MM.1S (cell line): ENCODE measurements around the gene NXN.

Source experiments
- EZH2 ChIP-seq: fragments of 300-600 bp; sonication (generic); optimal IDR thresholded peaks from 2 replicates; pipeline ENCODE3; 2017; ENCODE audit warnings: low read depth, mild to moderate bottlenecking, antibody characterized with exemption, low read length, mixed read lengths
- TF ChIP-seq, protein P1 (sequence below): fragments of 300-600 bp; sonication (generic); IDR thresholded peaks from 2 replicates; pipeline ENCODE4 v1.5.1; 2016; ENCODE audit warnings: antibody characterized with exemption, low read length, mixed read lengths

DNA sequence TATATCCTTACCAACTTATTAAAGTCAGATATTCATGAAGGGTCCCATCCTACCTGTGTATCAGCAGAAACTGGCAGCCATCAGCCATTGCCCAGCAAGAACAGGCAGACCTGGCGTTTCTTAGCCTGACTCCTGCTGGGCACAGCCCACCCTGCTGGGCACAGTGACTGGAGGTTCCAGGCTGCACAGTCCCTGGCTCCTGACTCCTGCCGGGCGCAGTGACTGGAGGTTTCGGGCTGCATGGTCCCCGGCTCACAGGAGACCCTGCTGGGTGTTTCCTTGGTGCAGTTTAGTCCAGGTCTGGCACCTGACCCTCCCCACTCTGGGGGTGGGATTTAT lies 24.0 kb upstream of the NXN start:
- TF ChIP-seq, protein P1, sequence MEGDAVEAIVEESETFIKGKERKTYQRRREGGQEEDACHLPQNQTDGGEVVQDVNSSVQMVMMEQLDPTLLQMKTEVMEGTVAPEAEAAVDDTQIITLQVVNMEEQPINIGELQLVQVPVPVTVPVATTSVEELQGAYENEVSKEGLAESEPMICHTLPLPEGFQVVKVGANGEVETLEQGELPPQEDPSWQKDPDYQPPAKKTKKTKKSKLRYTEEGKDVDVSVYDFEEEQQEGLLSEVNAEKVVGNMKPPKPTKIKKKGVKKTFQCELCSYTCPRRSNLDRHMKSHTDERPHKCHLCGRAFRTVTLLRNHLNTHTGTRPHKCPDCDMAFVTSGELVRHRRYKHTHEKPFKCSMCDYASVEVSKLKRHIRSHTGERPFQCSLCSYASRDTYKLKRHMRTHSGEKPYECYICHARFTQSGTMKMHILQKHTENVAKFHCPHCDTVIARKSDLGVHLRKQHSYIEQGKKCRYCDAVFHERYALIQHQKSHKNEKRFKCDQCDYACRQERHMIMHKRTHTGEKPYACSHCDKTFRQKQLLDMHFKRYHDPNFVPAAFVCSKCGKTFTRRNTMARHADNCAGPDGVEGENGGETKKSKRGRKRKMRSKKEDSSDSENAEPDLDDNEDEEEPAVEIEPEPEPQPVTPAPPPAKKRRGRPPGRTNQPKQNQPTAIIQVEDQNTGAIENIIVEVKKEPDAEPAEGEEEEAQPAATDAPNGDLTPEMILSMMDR: no peak
- TF ChIP-seq EZH2: no peak
